HG03139 (cell line): Measurements from ENCODE around the gene PACS2.

Experiments
- ATAC-seq: cut with Tn5 transposase; IDR thresholded peaks from one replicate; pipeline ENCODE4 v1.9.1; 2021; ENCODE audit not compliant: unreplicated experiment

Gene PACS2

DNA sequence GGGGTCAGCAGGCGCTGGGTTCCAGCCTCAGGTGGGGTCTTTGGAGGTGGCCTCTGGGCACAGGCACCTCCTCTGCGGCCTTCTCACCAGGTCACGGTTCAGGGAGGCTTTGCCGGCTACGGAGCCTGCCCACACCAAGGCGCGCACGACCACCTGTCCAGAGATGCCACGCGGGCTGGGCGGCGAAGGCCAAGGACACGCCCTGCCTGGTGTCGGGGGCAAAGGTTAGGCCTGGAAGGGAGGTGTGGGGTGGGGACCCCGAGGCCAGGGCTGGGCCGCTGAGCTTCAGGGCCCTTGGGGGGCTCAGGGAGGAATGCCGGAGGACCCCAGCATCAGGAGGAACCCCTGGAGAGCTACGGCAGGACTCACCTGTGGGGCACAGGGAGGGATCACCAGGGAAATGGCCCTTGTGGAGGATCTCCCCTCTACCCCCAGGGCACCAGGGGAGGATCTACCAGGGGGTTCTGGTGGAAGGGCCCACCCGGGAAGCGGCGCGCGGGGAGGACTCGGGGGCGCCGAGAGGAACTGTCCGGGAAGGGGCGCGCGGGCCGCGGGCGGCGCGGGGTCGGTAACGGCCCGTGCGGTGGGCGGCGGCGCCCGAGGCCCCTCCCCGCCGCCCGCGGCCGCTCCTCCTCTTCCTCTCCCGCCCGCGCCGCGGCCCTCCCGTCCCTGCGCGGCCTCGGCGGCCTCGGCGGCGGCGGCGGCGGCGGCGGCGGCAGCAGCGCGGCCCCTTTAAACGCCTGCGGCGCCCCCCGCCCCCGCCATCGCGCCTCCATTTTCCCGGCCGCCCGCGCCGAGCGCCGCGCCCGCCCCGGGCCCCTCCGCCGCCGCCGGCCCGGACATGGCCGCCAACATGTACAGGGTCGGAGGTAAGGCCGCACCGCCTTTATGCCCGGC lies 104.9 kb downstream of the PACS2 start, which contains the start of gene MTA1:
TSS of gene MTA1 (plus strand) at position 633 of the 897 bp plus-strand sequence. CDS start at position 842, 209 bp downstream.
- no peak for ATAC-seq

DNA sequence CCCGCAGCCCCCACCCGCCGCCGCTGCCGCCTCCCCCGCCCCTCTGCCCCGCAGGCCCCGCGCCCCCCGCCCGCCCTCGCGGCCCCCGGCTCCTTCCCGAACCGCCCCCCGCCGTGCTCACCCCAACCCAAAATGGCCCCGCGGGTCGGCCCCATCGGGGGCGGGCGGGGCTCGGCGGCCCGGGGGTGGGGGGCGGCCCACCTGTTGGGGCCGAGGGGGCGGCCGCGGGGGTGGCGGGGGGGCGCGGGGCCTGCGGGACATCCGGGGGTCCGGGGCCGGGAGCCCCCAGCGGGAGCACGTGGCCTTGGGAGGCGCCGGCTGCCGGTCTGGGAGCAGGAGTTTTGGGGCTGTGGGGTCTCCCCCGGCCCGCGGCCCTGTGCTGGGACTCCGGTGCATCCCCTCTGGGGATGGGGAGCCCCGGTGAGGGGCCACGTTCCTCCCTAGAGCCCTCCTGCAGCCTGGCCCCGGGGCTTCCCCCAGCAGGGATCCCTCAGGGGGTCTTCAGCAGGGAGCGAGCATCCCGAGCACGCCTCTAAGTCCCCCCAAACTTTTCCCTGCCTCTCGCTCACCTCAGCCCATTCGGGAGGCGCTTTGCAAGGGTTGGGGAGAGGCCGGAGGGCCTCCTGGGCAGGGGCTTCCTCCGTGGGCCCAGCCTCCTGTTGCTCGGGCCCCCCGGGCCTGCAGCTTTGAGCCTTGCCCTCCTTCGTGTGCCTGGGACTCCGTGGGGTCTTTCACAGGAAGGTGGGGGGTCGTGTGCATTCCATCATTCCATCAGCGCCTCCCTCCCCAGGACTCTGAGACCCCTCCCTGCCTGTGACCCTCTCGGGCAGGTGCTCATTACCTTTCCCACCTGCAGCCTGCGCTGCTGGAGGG lies 105.8 kb downstream of the PACS2 start:
- ATAC-seq: no peak

DNA sequence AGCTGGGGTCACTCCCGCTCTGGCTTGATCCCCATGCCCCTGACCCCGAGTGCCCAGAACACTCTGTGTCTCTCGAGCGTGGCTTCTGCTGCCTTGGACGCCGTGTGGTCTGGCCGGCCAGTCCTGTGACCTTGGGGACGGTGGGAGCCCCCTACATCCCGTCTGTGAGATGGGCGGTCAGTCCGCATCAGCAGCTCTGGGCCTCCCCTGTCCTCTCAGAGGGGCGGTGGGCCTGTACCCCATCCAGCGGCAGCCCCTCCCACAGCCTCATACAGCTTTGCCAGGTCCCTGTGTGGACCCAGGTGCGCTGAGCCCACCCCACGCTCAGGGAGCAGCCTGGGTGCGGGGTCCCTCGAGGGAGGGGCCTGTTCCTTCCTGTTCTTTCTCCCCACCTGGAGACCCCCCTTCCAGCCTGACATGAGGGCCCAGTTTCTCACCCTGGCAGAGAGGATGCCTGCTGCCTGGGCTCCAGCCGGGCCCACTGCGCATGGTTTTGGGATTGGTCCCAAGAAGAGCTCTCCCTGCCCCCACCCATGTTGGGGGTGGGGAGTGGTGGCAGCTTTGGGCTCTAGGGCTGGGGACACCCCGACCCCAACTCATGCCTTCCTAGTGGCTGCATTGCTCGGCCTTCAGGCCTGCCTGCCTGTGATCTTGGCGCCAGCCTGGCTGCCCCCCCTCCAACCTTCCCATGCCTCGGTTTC lies 106.6 kb downstream of the PACS2 start:
- ATAC-seq: no peak

DNA sequence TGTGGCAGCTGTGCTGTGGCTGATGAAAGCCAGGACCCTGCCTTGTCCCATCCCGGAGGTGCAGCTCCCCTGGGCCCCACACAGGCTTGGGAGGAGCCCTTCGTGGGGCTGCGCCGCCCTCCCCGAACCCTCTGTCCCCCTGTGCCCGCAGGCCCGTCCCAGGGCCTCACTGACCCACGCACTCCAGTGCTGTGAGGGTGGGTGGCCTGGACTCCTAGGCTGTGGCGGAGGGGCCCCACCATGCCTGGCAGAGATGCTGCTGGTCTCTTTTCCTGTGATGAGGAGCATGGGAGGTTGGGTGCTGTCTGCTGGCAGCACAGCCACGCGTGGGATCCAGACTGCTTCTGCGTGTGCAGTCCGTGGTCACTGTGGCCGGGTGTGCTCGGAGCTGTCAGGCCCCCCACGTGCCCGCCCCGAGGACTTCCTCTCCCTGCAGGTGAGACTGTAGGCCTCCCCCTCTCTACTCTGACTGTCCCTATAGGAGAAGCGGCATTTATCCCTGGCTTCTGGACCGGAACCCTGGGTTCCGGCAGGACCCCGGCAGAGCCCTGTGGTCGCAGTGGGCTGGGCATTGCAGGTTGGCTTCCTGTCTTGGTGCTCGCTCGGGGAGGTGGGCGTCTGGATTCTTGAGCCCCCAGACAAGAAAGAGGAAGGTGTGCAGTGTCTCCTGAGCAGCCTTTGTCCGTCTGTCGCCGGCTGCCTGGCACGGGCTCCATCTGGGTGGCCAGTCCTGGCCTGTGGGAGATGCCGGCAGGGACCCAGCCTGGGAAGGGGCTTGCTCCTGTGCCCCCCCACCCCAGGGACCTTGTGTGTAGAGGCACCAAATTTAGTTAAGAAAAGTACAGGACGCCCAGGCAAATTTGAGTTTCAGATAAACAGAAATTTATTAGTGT lies 107.4 kb downstream of the PACS2 start:
- no peak for ATAC-seq

DNA sequence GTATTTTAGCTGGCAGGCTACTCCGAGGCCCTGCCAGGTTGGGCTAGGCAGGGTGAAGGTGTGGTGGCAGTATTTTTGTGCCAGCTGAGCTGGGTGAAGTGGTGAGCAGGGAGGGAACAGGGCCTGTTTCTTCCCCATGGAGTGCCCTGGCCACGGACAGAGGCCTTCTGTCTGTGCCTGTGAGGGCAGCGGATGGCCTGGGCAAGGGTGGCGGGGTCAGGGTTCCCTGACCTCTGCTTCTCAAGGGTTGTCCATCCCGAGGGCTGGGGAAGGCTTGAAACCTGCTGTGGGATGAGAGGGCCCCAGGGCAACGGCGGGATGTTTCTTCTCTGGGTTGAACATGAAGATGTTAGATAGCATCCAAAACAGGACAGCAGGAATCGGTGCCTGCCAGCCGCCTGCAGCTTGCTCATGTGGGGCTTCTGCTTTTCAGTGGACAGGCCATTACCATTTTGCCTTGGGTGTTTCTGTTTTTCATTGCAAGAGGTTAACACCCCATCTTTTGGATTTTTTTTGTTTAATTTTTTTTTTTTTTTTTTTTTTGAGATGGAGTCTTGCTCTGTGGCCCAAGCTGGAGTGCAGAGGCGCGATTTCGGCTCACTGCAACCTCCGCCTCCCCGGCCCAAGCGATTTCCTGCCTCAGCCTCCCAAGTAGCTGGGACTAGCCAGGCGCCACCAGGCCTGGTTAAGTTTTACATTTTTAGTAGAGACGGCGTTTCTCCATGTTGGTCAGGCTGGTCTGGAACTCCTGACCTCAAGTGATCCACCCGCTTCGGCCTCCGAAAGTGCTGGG lies 108.3 kb downstream of the PACS2 start:
- ATAC-seq: no peak

DNA sequence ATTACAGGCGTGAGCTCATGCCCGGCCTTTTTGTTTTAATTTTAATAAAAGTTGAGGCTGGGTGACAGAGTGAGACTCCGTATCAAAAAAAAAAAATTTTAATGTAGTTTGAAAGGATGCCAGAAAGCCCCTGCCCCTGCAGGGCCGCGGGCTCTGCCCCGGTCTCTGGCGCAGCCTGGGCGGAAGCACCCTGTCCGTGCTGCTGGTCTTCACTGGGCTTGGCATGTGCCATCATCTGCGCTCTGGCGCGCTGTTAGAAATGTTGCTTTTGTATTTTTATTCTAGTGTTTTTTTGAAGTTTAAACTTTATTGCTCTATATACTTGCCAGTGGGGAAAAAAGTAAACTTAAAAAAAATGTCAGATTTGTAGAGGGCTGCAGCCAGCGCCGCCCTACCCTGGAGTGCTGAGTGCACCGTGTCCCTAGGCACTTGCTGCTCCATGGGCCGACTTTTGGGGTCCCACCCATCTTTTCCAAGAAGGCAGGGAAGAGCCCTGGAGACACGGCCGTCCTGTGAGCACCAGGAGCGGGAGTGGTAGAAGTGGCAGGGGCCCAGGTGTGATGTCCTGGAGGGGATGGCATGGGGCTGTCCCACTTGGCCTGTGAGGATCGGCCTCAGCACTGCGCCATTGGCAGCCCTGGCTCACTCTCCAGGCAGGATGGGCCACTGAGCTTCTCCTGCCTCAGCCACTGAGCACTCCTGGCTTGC lies 109.1 kb downstream of the PACS2 start:
- no peak for ATAC-seq

DNA sequence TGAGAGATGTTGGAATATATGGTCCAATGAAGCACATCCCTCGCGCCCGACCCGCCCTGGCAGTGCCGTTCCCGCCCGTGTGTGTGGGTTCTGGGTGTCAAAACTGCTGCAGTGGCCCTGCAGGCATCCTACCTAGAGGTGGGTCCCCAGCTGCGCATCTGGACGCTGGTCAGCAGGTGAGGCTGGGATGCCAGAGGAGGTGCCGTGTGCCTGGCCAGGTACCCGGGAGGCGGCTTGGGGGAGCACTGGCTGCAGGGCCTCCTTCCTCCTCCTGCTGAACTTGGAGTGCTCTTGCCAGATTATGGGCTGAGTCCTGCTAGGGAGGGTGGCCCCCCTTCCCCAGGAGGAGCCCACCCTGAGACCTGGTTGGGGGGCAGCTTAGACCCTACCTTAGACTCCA lies 110.3 kb downstream of the PACS2 start:
- no peak for ATAC-seq

DNA sequence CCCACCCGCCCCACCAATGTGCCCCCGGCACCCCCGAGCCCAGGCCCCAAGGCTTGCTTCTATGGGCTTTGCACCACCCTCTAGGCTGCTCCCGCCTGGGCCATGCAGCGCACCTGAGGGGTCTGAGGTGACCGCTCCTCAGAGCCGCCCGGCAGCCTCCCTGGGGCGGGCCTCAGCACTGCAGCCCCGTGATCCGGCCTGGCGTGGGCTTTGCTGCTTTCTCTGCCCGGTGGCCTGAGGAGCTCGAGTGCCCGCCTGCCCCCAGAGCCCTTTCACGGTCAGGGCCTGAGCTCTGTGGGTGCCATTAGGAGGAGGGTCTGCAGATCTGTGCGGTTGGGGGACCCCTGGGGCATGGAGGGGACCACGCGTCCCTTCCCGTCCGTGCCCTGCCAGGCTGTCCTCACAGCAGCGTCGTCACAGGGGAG lies 111.3 kb downstream of the PACS2 start:
- no peak for ATAC-seq

DNA sequence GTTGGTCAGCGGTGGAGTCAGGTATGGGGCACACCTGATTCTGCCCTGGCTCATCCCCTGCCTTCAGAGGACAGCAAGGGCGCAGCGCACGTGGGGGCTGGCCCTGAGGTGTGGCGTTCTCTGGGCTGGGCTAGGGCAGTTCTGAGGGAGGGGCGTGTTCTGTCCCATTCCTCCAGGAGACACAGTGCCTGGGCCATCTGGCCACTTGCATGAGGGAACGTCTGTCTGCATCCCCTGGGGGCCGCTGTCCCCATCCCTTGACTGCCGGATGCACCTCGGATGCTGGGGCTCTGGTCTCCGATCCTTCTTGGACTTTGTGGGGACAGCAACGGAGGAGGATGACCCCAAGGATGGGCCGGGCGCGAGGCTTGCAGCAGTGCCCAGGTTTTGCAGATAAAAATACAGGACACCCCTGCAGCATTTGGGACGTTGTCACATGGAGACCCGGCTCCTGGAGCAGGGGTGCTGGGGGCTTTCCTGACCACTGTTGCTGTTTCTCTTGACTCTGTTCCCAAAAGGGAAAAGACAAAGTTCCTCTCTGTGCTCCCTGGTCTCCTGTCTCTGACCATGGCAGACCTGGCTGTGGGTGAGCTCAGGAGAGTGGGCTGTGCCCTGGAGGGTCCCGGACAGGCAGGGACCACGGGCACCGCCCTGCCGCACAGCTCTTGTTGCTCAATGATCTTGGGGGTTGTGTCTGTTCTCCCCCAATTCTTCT lies 112.0 kb downstream of the PACS2 start:
- ATAC-seq: no peak

DNA sequence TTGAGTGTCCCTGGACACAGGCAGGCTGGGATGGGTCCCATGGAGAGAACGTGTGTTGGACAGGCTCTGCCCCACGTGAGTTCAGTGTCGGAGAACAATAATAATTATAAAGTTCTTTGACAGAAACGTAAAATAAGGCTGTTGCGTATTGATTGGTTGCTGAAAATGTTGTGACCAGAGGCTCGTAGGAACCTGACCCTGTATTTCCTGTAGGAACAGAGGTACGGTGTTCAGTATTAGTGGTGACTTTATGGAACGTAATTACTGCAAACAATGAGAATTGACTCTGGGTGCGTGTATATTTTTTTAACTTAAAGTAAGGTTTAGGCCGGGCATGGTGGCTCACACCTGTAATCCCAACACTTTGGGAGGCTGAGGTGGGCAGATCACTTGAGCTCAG lies 112.9 kb downstream of the PACS2 start:
- ATAC-seq: no peak

DNA sequence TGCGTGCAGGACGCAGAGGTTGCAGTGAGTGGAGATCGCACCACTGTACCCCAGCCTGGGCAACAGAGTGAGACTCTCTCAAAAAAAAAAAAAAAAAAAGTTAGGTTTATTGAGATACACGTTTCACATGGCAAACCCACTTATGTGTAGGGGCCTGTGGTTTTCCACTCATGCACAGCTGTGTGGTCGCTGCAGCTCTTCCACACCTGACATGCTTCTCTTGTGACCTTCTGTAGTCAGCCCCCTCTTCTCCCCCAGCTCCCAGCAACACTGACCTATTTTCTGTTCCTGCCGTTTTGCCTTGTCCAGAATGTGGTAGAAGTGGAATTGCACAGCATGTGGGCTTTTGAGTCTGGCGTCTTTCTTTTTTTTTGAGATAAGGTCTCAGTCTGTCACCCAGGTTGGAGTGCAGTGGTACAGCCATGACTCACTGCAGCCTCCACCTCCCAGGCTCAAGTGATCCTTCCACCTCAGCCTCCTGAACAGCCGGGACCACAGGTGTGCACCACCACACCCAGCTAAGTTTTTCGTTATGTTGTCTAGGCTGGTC lies 113.5 kb downstream of the PACS2 start:
- no peak for ATAC-seq

DNA sequence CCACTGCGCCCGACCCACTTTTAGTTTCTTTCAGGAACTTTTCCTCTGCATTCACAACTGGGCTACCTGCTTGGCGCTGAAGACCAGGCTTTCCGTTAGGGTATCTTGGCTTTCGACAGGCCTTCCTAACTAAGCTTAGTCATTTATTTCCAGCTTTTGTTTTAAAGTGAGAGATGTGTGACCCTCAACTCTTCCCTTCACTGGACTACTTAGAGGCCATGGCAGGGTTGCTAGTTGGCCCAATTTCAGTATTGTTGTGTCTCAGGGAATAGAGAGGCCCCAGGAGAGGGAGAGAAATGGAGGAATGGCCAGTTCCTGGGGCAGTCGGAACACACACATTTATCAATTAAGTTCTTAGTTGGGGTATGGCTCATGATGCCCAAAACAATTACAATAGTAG lies 115.5 kb downstream of the PACS2 start:
- no peak for ATAC-seq

DNA sequence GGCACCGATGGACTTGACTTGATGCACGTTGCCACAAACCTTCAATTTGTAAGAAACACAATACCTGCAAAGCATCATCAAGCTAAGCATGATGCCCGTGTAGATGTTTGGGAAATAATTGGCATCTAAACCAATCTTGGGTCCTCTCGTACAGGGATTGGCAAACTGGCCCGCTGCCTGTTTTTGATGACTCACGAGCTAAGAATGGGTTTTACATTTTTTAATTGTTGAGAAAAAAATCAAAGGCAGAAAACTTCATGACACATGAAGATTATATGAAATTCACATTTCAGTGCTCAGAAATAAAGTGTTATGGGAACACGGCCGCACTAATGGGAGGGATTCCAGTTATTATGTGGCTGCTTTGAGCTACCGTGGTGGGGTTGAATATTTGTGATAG lies 116.0 kb downstream of the PACS2 start:
- no peak for ATAC-seq

DNA sequence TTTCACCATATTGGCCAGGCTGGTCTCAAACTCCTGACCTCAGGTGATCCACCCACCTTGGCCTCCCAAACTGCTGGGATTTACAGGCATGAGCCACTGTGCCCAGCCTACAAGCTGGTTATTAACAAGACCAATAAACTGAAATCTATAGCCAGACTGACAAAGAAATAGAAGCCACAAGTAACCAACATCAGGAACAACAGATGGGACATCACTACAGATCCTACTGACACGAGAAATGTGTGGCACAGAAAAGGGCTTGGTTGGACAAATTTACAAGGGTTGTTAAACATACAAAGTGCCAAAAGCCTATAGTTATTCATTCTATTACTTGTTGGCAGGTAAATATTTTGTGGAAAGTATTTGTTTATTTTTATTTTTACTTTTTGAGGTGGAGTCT lies 116.7 kb downstream of the PACS2 start:
- ATAC-seq: no peak

DNA sequence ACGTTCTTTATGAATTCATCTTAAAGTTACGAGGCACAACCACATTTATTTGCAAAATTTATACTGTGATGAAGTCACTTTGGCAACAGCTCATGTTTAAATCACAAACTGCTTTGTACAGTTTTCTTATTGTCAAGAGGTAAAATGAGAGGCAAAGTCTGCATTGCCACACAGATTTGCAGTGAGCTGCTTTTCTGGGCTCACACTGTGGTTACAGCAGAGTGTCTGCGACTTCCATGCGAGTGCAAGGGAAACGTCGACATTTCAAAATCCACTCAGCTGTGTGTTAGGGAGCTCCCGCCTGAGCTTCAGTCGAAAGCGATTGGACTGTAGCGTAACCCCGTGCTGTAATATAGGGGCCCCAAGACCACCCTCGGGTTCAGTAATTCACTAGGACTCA lies 118.1 kb downstream of the PACS2 start:
- no peak for ATAC-seq

DNA sequence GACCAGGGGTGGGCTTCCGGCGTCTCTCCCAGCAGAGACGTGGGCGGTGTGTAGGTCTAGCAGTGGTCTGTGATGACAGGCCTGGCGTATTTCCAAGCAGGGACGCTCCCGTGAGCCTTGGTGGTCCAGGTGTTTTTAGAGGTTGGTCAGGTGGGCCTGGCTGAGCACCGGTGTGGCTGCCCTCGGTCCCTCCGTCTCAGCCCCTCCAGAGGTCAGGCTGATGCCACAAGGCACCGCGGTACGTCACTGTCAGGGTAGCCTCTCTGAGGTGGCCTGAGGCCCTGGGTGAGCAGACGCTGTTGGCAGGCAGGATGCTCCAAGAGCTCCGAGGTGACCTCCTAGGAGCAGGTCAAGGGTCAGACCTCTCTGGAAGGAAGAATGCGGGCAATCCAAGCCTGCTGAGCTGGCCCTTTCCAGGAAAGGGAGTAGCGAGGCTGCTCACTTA lies 118.6 kb downstream of the PACS2 start:
- ATAC-seq: no peak

DNA sequence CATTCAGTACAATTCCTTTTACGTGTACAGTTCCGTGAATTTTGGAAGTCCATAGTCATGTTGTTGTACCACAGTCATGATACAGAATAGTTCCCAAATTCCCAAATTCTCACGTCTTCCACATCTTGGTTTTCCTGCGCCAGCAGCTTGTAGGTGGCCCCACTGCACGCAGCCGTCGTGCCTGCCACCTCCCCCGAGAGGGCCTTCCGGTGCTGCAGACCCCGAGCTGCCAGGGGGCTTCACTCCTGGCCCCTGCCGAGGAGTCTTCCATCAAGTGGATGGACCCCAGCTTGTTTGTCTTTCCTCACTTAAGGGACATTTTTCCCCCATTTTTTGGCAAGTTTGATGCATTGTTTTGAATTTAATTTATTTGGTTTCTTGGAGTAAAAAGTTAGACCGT lies 121.9 kb downstream of the PACS2 start:
- ATAC-seq: no peak
